GM18502 (cell line): ENCODE measurements around the gene GTF2H3.

ENCODE experiments used
- ATAC-seq: cut with Tn5 transposase; IDR thresholded peaks from one replicate; pipeline ENCODE4 v1.9.1; 2021; ENCODE audit warnings: mild to moderate bottlenecking; ENCODE audit not compliant: unreplicated experiment, poor library complexity

GTF2H3 gene

GRCh38 chr12:123643911-123644310 is 10.3 kb downstream of the GTF2H3 start:
- no peak for ATAC-seq

- ATAC-seq: no peak
These were observed 11.8 kb downstream of the GTF2H3 start for GRCh38 chr12:123645380-123645779.

- ATAC-seq: no peak
These were observed 12.2 kb downstream of the GTF2H3 start for GRCh38 chr12:123645878-123646277.

GRCh38 chr12:123648401-123648800 is 14.8 kb downstream of the GTF2H3 start:
- ATAC-seq: no peak

GRCh38 chr12:123654129-123654701 is 20.6 kb downstream of the GTF2H3 start:
- no peak for ATAC-seq

GRCh38 chr12:123655420-123655819 is 21.8 kb downstream of the GTF2H3 start:
- ATAC-seq: peak; percentile 82

GRCh38 chr12:123656392-123656791 is 22.8 kb downstream of the GTF2H3 start:
- ATAC-seq: no peak

- no peak for ATAC-seq
These were observed 23.6 kb downstream of the GTF2H3 start for GRCh38 chr12:123657211-123657610.

GRCh38 chr12:123659996-123660727 is 26.5 kb downstream of the GTF2H3 start:
- no peak for ATAC-seq

- no peak for ATAC-seq
These were observed 34.1 kb downstream of the GTF2H3 start for GRCh38 chr12:123667771-123668170.

GRCh38 chr12:123670882-123671728 is 37.5 kb downstream of the GTF2H3 start, which contains the start of gene TCTN2:
TSS of gene TCTN2 (plus strand) at chr12:123671113. CDS start at chr12:123671241, 128 bp downstream.
- peak; percentile 99 for ATAC-seq

GRCh38 chr12:123671876-123672275 is 38.2 kb downstream of the GTF2H3 start:
- no peak for ATAC-seq

GRCh38 chr12:123675436-123675835 is 41.8 kb downstream of the GTF2H3 start:
- no peak for ATAC-seq

- ATAC-seq: no peak
These were observed 43.1 kb downstream of the GTF2H3 start for GRCh38 chr12:123676616-123677320.

GRCh38 chr12:123678981-123679380 is 45.4 kb downstream of the GTF2H3 start:
- no peak for ATAC-seq

- peak; percentile 61 for ATAC-seq
These were observed 48.0 kb downstream of the GTF2H3 start for GRCh38 chr12:123681605-123682004.

- ATAC-seq: no peak
These were observed 50.3 kb downstream of the GTF2H3 start for GRCh38 chr12:123683964-123684363.

GRCh38 chr12:123686636-123687190 is 53.1 kb downstream of the GTF2H3 start:
- ATAC-seq: no peak

- ATAC-seq: no peak
These were observed 56.7 kb downstream of the GTF2H3 start for GRCh38 chr12:123690191-123690840.

- ATAC-seq: no peak
These were observed 62.6 kb downstream of the GTF2H3 start for GRCh38 chr12:123696207-123696606.
